PC-3 (cell line): ENCODE measurements around the gene SIRPB2.

Experiments
- EZH2phosphoT487 ChIP-seq: fragments of 300-600 bp; sonication (generic); IDR thresholded peaks from 2 replicates; pipeline ENCODE4 v1.6.1; 2018; ENCODE audit warnings: mild to moderate bottlenecking, antibody characterized with exemption, low read length, borderline replicate concordance
- TF ChIP-seq, protein P1 (sequence below): fragments of 300-600 bp; sonication (generic); conservative IDR thresholded peaks from 2 replicates; pipeline ENCODE4 v1.5.1; 2017; ENCODE audit warnings: antibody characterized with exemption, low read depth, mild to moderate bottlenecking, low read length

GRCh38 chr20:1537731-1538058 is 46.5 kb upstream of the SIRPB2 start:
- TF ChIP-seq, protein P1, sequence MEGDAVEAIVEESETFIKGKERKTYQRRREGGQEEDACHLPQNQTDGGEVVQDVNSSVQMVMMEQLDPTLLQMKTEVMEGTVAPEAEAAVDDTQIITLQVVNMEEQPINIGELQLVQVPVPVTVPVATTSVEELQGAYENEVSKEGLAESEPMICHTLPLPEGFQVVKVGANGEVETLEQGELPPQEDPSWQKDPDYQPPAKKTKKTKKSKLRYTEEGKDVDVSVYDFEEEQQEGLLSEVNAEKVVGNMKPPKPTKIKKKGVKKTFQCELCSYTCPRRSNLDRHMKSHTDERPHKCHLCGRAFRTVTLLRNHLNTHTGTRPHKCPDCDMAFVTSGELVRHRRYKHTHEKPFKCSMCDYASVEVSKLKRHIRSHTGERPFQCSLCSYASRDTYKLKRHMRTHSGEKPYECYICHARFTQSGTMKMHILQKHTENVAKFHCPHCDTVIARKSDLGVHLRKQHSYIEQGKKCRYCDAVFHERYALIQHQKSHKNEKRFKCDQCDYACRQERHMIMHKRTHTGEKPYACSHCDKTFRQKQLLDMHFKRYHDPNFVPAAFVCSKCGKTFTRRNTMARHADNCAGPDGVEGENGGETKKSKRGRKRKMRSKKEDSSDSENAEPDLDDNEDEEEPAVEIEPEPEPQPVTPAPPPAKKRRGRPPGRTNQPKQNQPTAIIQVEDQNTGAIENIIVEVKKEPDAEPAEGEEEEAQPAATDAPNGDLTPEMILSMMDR, result no peak
- no peak for TF ChIP-seq EZH2phosphoT487
